Choroid plexus epithelial cell (primary cell): Measurements from ENCODE around the gene FKBP1A.

Experiments
- DNase-seq: peaks from one replicate; pipeline ENCODE4 v3.0.0-alpha.2; 2010; ENCODE audit warnings: low read depth
- H3K4me3 ChIP-seq: 2 replicates; pipeline ENCODE4 v1.5.1; 2011; ENCODE audit warnings: low read depth, mild to moderate bottlenecking, control low read depth, low read length, moderate library complexity
- CTCF ChIP-seq: conservative IDR thresholded peaks from 2 replicates; pipeline ENCODE4 v1.5.1; 2011; ENCODE audit warnings: low read depth, mild to moderate bottlenecking, control low read depth, inconsistent platforms, low read length, moderate library complexity

FKBP1A gene

GRCh38 chr20:1337441-1337840, 55.4 kb downstream of the FKBP1A start:
- TF ChIP-seq CTCF, result no peak
- no peak for DNase-seq
- H3K4me3 ChIP-seq, result no peak overlapping the region

GRCh38 chr20:1336699-1337367, 56.0 kb downstream of the FKBP1A start:
- TF ChIP-seq CTCF, result no peak
- no peak overlapping the region for H3K4me3 ChIP-seq
- no peak for DNase-seq

GRCh38 chr20:1335961-1336698, 56.7 kb downstream of the FKBP1A start:
- H3K4me3 ChIP-seq, result no peak overlapping the region
- no peak for TF ChIP-seq CTCF
- DNase-seq, result no peak

- DNase-seq, result no peak
- TF ChIP-seq CTCF, result peak; percentile 15
- H3K4me3 ChIP-seq, result no peak overlapping the region
Measured at GRCh38 chr20:1334761-1335160, 58.1 kb downstream of the FKBP1A start.

GRCh38 chr20:1334370-1334731, 58.5 kb downstream of the FKBP1A start:
- no peak overlapping the region for H3K4me3 ChIP-seq
- no peak for DNase-seq
- TF ChIP-seq CTCF, result no peak

GRCh38 chr20:1333462-1334369, 59.1 kb downstream of the FKBP1A start:
- no peak for TF ChIP-seq CTCF
- H3K4me3 ChIP-seq, result no peak overlapping the region
- no peak for DNase-seq
